ENCODE results near the gene SMYD3.
A peak's percentile ranks its signal among the peaks of the same experiment; 100 is the strongest.

The SMYD3 gene

GRCh38 chr1:246462986-246463385 lies 44.1 kb downstream of the SMYD3 start:
- DNase-seq = no peak

DNA sequence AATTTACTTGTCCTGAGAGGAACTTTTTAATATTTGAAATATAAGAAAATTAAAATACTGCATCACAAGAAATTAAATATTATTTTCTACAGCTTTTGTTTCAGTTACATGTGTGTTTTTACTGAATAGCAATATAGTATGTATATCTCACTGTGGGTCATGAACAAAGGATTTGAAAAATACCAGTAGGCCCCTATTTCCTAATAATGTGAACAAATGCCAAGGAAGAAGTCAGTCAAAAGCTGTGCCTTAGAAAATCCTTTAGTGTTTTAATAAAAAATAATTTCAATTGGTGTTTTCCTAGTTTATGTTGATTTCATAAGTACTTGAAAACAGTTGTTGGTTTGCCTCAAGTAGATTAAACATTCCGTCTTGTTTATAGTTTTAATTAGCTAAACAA lies 46.7 kb downstream of the SMYD3 start:
- DNase-seq = no peak

GRCh38 chr1:246459221-246459620 lies 47.9 kb downstream of the SMYD3 start:
- DNase-seq = no peak

- no peak for DNase-seq
Measured at GRCh38 chr1:246455476-246455875, 51.6 kb downstream of the SMYD3 start.

DNA sequence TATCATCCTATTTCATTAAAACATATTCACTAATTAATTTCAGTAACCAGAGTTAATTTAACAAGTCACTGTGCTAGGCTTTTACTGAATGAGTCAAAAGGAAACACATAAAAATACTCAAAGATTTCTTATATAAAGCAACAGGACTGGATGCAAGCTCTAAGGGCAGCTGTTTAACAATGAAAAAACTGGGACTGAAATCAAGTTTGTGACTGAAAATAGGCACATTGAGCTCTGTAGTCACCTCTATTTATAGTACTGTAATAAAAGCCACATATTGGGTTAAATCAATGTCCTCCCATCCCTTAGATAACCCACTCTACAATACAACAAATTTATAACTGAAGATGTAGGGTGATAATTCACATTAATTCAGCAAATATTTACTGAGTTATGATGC lies 52.4 kb downstream of the SMYD3 start:
- DNase-seq = no peak

DNA sequence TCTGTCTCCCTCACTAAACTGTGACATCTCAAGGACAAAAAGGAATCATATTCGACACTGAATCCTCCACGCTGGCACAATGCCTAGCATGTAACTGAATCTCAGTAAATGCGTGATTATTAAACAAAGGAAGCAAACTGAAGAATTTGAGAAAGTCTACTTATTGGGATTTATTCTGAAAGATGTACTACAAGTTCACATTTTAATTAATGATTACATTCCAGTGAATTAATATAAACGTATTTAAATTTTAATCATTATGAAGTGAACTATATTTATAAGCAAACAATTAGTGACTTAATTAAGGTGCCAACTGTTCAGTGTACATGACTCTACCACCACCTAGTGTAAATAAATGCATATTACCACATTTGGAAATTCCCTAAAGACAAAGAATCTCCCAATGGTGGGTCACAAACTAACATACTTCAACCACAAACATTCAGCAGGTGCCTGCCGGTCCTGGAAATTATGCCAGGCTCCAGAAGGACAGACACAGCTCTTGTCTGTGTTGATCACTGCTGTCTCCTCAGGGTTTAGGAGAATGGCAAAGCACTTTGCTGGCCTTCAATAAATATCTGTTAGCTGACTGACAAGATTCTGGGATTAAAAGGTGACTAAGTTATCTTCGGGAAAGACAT lies 56.3 kb downstream of the SMYD3 start:
- peak in 1 of 2 experiments; percentile 3 for DNase-seq

DNA sequence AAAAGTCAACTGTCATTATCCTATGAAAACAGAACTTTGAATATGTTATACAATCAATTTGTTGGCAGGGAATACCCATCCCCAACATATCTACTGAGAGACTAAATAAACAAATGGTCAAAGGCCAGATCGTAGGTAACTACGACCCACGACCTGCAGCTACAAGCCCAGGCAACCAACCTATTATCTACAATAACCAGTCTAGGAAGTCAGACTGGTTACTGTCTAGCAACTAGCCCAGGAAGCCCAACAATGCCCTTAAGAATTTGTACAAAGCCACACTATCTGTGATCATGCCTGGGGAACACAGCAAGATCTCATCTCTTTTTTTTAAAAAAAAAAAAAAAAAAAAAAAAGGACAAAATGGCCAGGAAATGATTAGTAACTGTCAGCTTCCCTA lies 58.7 kb downstream of the SMYD3 start:
- no peak for DNase-seq

- no peak for DNase-seq
Measured at GRCh38 chr1:246447501-246447900, 59.6 kb downstream of the SMYD3 start.

- DNase-seq = no peak
Measured at GRCh38 chr1:246445503-246445902, 61.6 kb downstream of the SMYD3 start.

DNA sequence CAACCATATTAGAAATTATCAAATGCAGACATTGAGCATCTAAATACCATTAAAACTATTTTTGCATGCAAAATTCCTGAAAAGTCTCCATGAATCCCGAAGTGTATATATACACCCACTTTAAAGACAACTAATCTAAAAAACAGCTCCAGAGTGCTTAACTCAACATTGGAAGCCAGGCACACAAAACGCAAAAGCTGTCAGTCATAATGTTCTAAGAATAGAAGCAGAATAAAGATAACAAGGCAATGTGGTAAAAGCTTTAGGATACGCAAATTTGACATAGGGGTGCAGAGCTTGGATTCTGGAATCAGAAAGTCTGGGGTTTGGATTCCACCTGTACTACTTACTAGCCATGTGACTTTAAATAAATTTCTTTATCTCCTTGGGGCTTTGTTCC lies 62.5 kb downstream of the SMYD3 start:
- no peak for DNase-seq

GRCh38 chr1:246437961-246438360 lies 69.1 kb downstream of the SMYD3 start:
- DNase-seq = no peak

DNA sequence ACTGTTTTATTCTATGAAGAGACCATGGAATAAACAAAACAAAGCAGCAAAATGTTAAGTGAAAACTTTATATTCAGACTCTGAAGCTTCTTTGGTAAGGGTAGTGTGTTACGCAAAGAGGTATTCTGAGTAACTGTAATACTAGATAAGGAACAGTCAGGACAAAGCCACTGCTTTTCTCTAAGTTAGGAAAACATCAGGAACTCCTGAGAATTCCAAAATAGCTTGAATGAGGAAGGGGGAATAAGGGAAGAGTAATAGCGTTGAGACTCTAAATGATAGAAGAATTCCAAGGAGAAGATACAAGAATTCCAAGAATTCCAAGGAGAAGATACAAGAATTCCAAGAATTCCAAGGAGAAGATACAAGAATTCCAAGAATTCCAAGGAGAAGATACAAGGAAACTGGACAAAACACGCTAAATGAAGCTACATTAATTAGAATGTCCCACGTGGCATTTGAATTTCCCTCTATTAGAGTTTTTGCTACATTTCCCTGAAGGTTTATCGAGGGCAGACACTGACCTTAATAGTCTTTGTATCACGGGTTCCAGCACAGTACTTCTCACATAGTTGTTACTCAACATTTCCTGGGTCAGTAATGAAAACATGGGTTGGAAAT lies 71.5 kb downstream of the SMYD3 start:
- no peak for DNase-seq

DNA sequence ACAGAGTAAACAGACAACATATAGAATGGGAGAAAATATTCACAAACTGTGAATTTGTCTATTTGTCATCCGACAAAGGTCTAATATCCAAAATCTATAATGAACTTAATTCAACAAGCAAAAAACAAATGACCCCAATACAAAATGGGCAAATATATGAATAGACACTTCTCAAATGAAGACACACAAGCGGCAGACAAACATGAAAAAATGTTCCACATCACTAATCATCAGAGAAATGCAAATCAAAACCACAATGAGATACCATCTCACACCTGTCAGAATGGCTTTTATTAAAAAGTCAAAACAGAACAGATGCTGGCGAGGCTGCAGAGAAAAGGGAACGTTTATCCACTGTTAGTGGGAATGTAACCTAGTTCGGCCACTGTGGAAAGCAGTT lies 72.7 kb downstream of the SMYD3 start:
- no peak for DNase-seq

GRCh38 chr1:246428542-246429308 lies 78.4 kb downstream of the SMYD3 start:
- no peak for DNase-seq

DNA sequence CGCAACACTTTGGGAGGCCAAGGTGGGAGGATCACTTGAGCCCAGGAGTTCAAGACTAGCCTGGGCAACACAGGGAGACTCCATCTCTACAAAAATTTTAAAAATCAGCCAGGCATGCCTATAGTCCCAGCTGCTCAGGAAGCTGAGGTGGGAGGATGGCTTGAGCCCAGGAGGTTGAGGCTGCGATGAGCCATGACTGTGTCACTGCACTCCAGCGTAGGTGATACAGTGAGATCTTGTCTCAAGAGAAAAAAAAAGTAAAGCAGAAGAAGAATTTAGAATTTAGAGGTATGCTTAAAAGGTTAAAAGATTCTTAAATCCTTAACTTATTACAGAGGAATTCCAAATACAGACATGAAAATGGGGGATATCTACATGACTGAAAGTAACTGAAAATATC lies 79.5 kb downstream of the SMYD3 start:
- DNase-seq = no peak

- no peak for DNase-seq
Measured at GRCh38 chr1:246425895-246426294, 81.2 kb downstream of the SMYD3 start.

DNA sequence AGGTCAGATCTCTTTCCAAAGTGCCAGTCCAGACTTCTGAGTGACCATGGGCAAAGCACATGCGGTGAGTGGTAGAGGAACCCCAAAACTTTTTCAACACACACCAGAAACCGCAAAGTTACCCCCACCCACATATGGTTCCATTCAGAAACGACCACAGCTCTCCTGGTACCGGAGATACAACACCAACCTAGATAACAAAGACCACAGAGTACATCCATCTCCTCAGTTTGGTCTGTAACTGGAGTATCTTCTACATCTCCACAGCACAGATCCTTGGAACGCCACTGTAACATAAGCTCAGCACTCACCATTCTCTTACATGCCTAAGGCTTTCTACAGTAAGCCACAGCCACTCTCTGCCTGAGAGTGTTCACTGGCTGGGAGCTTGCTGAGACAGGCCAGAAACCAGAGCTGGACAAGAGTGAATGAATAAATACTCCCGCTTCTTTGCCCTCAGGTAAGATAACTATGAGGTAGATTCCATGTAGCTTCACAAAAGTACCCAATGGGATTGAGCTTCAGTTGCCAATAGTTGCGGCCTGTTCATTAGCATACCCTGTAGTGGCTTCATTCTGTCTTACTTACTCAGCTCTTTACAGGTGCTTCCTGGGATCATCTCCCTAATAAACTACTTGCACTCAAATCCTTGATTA lies 81.8 kb downstream of the SMYD3 start:
- DNase-seq = no peak

- DNase-seq = no peak
Measured at GRCh38 chr1:246420300-246420699, 86.8 kb downstream of the SMYD3 start.

GRCh38 chr1:246418565-246419312 lies 88.3 kb downstream of the SMYD3 start:
- DNase-seq = peak; percentile 51 to 86

GRCh38 chr1:246417813-246418564 lies 89.1 kb downstream of the SMYD3 start:
- DNase-seq = no peak

DNA sequence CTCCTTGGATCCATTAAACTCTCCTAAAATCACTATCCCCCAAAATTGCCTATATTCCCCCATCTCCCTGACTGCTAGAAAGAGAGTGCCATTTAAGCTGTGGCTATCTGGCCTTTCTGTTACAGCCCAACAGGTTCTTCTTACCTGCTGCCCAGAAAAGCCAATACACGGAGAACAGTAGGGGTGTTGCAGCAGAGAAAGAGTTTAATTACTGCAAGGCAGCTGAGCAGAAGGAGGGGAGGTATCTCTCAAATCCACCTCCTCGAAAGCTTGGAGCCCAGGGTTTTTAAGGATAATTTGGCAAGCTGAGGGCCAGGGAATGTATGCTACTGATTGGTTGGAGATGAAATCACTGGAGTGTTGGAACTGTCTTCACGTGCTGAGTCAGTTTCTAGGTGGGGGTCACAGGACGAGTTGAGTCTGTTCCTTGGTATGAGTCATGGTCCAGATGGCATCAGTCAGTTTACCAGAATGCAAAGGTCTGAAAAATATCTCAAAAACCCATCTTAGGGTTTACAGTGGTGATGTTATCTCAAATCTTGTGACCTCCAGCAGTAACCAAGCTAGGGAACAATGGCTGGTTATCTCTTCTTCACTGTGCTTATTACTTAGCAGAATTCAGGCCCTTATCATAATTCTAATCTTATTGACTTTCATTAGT lies 89.8 kb downstream of the SMYD3 start:
- no peak for DNase-seq

DNA sequence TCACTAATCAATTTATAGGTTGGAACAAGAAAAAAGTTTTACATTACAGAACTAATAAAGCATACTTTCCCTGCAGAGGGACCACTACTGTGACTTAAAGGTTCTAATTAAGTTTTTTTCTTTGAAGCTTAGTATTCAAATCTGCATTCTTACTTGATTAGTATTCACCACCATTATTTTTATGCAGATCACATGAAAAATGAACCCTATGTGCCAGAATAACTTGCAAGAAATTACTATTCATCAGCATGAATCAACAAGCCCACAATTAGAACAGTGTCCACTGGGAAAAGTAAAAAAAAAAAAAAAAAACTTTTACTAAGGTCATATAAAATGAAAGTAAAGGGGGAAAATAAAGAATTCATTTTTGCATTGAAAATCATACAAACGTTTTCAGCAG lies 90.8 kb downstream of the SMYD3 start:
- no peak for DNase-seq

All from cerebellar nuclear complex (tissue), 1 donor.